PC-3 (cell line): Measurements from ENCODE around the gene KCNJ6. TPM values are rescaled to one million over a fixed set of nuclear protein-coding genes. Genes with fewer than 3 reads are reported as not detected.

Source experiments
- ATAC-seq: fragments of 200-7000 bp; cut with Tn5 transposase; 2 replicates; pipeline ENCODE4 v1.9.1; 2020; ENCODE audit warnings: mild to moderate bottlenecking, moderate library complexity
- BruUV-seq: library from RNA; stranded (reverse); fragments of 400-500 nt; replicated peaks from 2 replicates; lab custom pipeline; 2021; lab: Mats Ljungman, UMichigan
- CTCF ChIA-PET: fragments of 300-600 bp; sonication (Branson Sonifier 250); formaldehyde crosslinking; loops from one replicate; lab custom pipeline; 2022; ENCODE audit warnings: antibody characterized with exemption; lab: Charles Lee
- POLR2A ChIA-PET: fragments of 300-600 bp; sonication (Branson Sonifier 250); formaldehyde crosslinking; loops from one replicate; lab custom pipeline; 2022; ENCODE audit warnings: antibody characterized with exemption; ENCODE audit not compliant: unreplicated experiment; lab: Charles Lee
- DNase-seq: peaks from one replicate; pipeline ENCODE4 v3.0.0-alpha.2; 2015
- H2AFZ ChIP-seq: fragments of 300-600 bp; sonication (generic); 2 replicates; pipeline ENCODE4 v1.6.0; 2016; ENCODE audit warnings: antibody characterized with exemption, low read length
- H3F3A ChIP-seq: fragments of 300-600 bp; sonication (generic); one replicate; pipeline ENCODE4 v1.6.0; 2017; ENCODE audit warnings: antibody characterized with exemption, low read length, control low read depth, mild to moderate bottlenecking; ENCODE audit not compliant: unreplicated experiment
- H3K27ac ChIP-seq: fragments of 300-600 bp; sonication (generic); 2 replicates; pipeline ENCODE4 v1.5.1; 2016; ENCODE audit warnings: mild to moderate bottlenecking, low read length
- H3K27me3 ChIP-seq: fragments of 300-600 bp; sonication (generic); 2 replicates; pipeline ENCODE4 v1.6.1; 2016; ENCODE audit warnings: low read length, mixed read lengths
- H3K36me3 ChIP-seq: fragments of 300-600 bp; sonication (generic); 2 replicates; pipeline ENCODE4 v1.6.1; 2016; ENCODE audit warnings: low read depth, mixed run types, low read length, mixed read lengths
- H3K4me1 ChIP-seq: fragments of 300-600 bp; sonication (generic); 2 replicates; pipeline ENCODE4 v1.5.1; 2016; ENCODE audit warnings: low read length; ENCODE audit not compliant: insufficient read depth
- H3K4me2 ChIP-seq: fragments of 300-600 bp; sonication (generic); 2 replicates; pipeline ENCODE4 v1.6.0; 2016; ENCODE audit warnings: low read length
- H3K4me3 ChIP-seq: fragments of 300-600 bp; sonication (generic); 2 replicates; pipeline ENCODE4 v1.5.1; 2016; ENCODE audit warnings: mild to moderate bottlenecking, low read length, mixed read lengths
- H3K79me2 ChIP-seq: fragments of 300-600 bp; sonication (generic); 2 replicates; pipeline ENCODE4 v1.6.1; 2017; ENCODE audit warnings: low read length, mixed read lengths
- H3K9ac ChIP-seq: fragments of 300-600 bp; sonication (generic); 2 replicates; pipeline ENCODE4 v1.6.0; 2016; ENCODE audit warnings: mild to moderate bottlenecking, low read length
- H3K9me2 ChIP-seq: fragments of 300-600 bp; sonication (generic); replicated peaks from 2 replicates; pipeline ENCODE4 v1.6.1; 2016; ENCODE audit warnings: mixed run types, low read length, mixed read lengths
- H3K9me3 ChIP-seq: fragments of 300-600 bp; sonication (generic); 2 replicates; pipeline ENCODE4 v1.6.1; 2016; ENCODE audit warnings: low read length, mixed read lengths
- H4K20me1 ChIP-seq: fragments of 300-600 bp; sonication (generic); 2 replicates; pipeline ENCODE4 v1.6.1; 2016; ENCODE audit warnings: low read length, mixed read lengths
- EZH2 ChIP-seq: fragments of 300-600 bp; sonication (generic); IDR thresholded peaks from one replicate; pipeline ENCODE4 v1.6.1; 2017; ENCODE audit warnings: antibody characterized with exemption, mild to moderate bottlenecking, low read length; ENCODE audit not compliant: unreplicated experiment
- EZH2phosphoT487 ChIP-seq: fragments of 300-600 bp; sonication (generic); IDR thresholded peaks from 2 replicates; pipeline ENCODE4 v1.6.1; 2018; ENCODE audit warnings: mild to moderate bottlenecking, antibody characterized with exemption, low read length, borderline replicate concordance
- intact Hi-C: fragments of 100-400 bp; cut with micrococcal nuclease; formaldehyde crosslinking; loops from 2 replicates; pipeline ENCODE4 v1.9.0; 2023
- total RNA-seq: library from RNA; depleted of rRNA; stranded (reverse); fragments of >200 nt; gene quantifications from 2 replicates; pipeline ENCODE4 v1.2.3, GENCODE V29; 2014
- TF ChIP-seq, protein P1 (sequence below): fragments of 300-600 bp; sonication (generic); conservative IDR thresholded peaks from 2 replicates; pipeline ENCODE4 v1.5.1; 2017; ENCODE audit warnings: antibody characterized with exemption, low read depth, mild to moderate bottlenecking, low read length

The KCNJ6 gene
- total RNA-seq, 1 experiment from 2014 or later, result not detected

DNA sequence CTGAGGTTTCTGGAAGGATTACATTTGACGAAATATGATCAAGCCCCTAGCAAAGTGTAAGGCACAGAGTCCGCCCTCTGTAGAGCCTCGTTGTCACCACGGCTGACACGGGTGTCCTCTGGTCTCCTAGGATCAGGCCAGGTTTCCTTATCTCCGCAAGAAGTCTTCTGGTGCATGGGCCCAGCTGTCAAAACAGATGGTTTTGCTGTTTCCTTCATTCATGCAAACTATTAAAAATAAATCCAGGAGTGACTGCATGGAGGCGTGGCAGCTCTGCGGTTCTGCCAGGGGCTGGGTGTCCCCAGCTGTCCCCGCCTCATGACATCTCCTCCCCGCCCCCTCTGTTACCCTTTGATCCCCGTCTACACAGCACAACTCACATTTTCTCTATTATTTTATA, 340.7 kb downstream of the KCNJ6 start:
- no peak overlapping the region for H3K4me2 ChIP-seq
- ChIA-PET POLR2A (no interaction called here), CTCF (no interaction called here)
- H3F3A ChIP-seq, result no peaks in the 10 kb centered on the region
- H2AFZ ChIP-seq, result no peak overlapping the region
- intact Hi-C loops, result no loop called here
- no peaks in the 10 kb centered on the region for H3K9me2 ChIP-seq
- H3K9ac ChIP-seq, result no peak overlapping the region
- peaks cover 13% of the 10 kb centered on the region for H3K9me3 ChIP-seq
- ATAC-seq, result no peak
- TF ChIP-seq, protein P1, sequence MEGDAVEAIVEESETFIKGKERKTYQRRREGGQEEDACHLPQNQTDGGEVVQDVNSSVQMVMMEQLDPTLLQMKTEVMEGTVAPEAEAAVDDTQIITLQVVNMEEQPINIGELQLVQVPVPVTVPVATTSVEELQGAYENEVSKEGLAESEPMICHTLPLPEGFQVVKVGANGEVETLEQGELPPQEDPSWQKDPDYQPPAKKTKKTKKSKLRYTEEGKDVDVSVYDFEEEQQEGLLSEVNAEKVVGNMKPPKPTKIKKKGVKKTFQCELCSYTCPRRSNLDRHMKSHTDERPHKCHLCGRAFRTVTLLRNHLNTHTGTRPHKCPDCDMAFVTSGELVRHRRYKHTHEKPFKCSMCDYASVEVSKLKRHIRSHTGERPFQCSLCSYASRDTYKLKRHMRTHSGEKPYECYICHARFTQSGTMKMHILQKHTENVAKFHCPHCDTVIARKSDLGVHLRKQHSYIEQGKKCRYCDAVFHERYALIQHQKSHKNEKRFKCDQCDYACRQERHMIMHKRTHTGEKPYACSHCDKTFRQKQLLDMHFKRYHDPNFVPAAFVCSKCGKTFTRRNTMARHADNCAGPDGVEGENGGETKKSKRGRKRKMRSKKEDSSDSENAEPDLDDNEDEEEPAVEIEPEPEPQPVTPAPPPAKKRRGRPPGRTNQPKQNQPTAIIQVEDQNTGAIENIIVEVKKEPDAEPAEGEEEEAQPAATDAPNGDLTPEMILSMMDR, result no peak
- TF ChIP-seq EZH2 (no peak), EZH2phosphoT487 (no peak)
- no peak for DNase-seq
- no peaks in the 10 kb centered on the region for H3K36me3 ChIP-seq
- H3K79me2 ChIP-seq, result no peaks in the 10 kb centered on the region
- BruUV-seq, result no TSS peak
- H3K27ac ChIP-seq, result no peak overlapping the region
- no peaks in the 10 kb centered on the region for H3K27me3 ChIP-seq
- H3K4me3 ChIP-seq, result no peak overlapping the region
- H3K4me1 ChIP-seq, result no peaks in the 10 kb centered on the region
- no peaks in the 10 kb centered on the region for H4K20me1 ChIP-seq

DNA sequence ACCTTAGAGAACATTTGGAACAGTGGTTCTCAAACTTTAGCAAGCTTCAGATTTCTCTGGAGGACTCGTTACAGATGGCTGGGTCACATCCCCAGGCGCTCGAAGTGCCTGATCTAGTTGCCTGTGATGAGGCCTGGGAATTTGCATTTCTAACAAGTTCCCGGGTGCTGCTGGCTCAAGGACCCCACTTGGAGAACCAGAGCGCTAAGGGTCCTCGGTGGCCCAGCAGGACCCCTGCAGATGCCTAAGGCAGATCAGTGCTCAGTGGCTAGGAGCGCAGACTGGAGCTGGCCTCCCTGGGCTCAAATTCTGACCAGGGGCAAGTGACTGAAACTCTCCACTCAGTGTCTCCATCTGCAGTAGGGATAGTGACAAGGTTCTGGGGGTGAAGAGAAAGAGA, 341.5 kb downstream of the KCNJ6 start:
- TF ChIP-seq EZH2phosphoT487, result no peak
- intact Hi-C loops, result no loop called here
- Histone ChIP-seq H3K9ac (no peak overlapping the region), H4K20me1 (no peaks in the 10 kb centered on the region), H3K27ac (no peak overlapping the region), H3K9me2 (no peaks in the 10 kb centered on the region), H3K36me3 (no peaks in the 10 kb centered on the region), H3K4me3 (no peak overlapping the region), H3K4me1 (no peaks in the 10 kb centered on the region), H3K4me2 (no peak overlapping the region), H3K9me3 (peaks cover 13% of the 10 kb centered on the region), H3F3A (no peaks in the 10 kb centered on the region), H2AFZ (no peak overlapping the region), H3K79me2 (no peaks in the 10 kb centered on the region), H3K27me3 (no peaks in the 10 kb centered on the region)
- ATAC-seq (no peak), DNase-seq (no peak)
- POLR2A ChIA-PET, result no interaction called here
- CTCF ChIA-PET, result no interaction called here
- no TSS peak for BruUV-seq

DNA sequence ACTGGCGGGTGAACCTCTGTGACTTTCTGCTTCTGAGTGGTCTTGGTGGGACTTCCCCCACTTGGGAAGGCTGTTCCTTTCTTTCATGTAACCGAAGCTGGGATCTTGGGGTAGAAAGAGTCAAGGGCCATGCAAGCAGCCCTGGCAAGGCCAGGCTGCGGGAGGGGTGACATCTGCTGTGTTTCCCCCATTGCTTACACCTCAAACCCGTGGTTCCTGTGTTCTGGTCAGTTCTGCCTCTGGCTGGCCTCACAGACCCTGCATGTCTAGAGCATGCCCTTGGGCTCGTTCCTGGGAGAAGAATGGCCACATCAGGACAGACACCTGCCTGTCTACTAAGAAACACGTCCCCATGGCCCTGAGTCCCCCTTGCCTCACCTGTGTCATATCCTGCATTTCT, 341.9 kb downstream of the KCNJ6 start:
- H3K27me3 ChIP-seq, result no peaks in the 10 kb centered on the region
- no peak overlapping the region for H3K27ac ChIP-seq
- ChIA-PET POLR2A (no interaction called here), CTCF (no interaction called here)
- ATAC-seq (no peak), DNase-seq (no peak)
- H3K9ac ChIP-seq, result no peak overlapping the region
- BruUV-seq, result no TSS peak
- no peaks in the 10 kb centered on the region for H3K79me2 ChIP-seq
- H3K9me3 ChIP-seq, result peaks cover 10% of the 10 kb centered on the region
- H3K4me3 ChIP-seq, result no peak overlapping the region
- no peaks in the 10 kb centered on the region for H3K9me2 ChIP-seq
- no peak overlapping the region for H2AFZ ChIP-seq
- no peaks in the 10 kb centered on the region for H3K4me1 ChIP-seq
- intact Hi-C loops, result no loop called here
- no peak overlapping the region for H3K4me2 ChIP-seq
- H4K20me1 ChIP-seq, result no peaks in the 10 kb centered on the region
- no peak for TF ChIP-seq EZH2
- TF ChIP-seq, protein P1, result no peak
- TF ChIP-seq EZH2phosphoT487, result no peak
- H3F3A ChIP-seq, result no peaks in the 10 kb centered on the region
- H3K36me3 ChIP-seq, result no peaks in the 10 kb centered on the region
